ENCODE results near the gene NEDD9.

Gene NEDD9

GRCh38 chr6:11196511-11197174 is 35.8 kb downstream of the NEDD9 start:
- Mint-ChIP-seq H3K4me3 (no peak overlapping the region), H3K27ac (ENCODE audit: low read depth) (no peak overlapping the region), H3K9me3 (no peaks in the 10 kb centered on the region), H3K27me3 (no peaks in the 10 kb centered on the region), H3K4me1 (peaks cover 41% of the 10 kb centered on the region), H3K36me3 (ENCODE audit: insufficient read depth) (peaks cover 38% of the 10 kb centered on the region)
- ATAC-seq (replicated peaks; ENCODE audit: extremely low read depth, poor library complexity, severe bottlenecking): no peak
- no peak for DNase-seq (ENCODE audit: low spot score in 2 of 2)

GRCh38 chr6:11194356-11195218 is 37.9 kb downstream of the NEDD9 start:
- no peak overlapping the region for H3K4me3 Mint-ChIP-seq
- peaks cover 23% of the 10 kb centered on the region for H3K4me1 Mint-ChIP-seq
- no peaks in the 10 kb centered on the region for H3K27me3 Mint-ChIP-seq
- ATAC-seq (replicated peaks; ENCODE audit: extremely low read depth, poor library complexity, severe bottlenecking) (no peak), DNase-seq (ENCODE audit: low spot score in 2 of 2) (no peak)
- H3K9me3 Mint-ChIP-seq: no peaks in the 10 kb centered on the region
- no peak overlapping the region for H3K27ac Mint-ChIP-seq (ENCODE audit: low read depth)
- H3K36me3 Mint-ChIP-seq (ENCODE audit: insufficient read depth): peaks cover 43% of the 10 kb centered on the region

- H3K9me3 Mint-ChIP-seq: no peaks in the 10 kb centered on the region
- H3K4me3 Mint-ChIP-seq: no peak overlapping the region
- DNase-seq (ENCODE audit: low spot score in 2 of 2): no peak
- no peaks in the 10 kb centered on the region for H3K27me3 Mint-ChIP-seq
- ATAC-seq (replicated peaks; ENCODE audit: extremely low read depth, poor library complexity, severe bottlenecking): no peak
- H3K27ac Mint-ChIP-seq (ENCODE audit: low read depth): peak overlapping the region; percentile 72
- peaks cover 44% of the 10 kb centered on the region for H3K36me3 Mint-ChIP-seq (ENCODE audit: insufficient read depth)
- peaks cover 11% of the 10 kb centered on the region for H3K4me1 Mint-ChIP-seq
These were observed 39.0 kb downstream of the NEDD9 start for GRCh38 chr6:11193434-11193833.

- H3K9me3 Mint-ChIP-seq: no peaks in the 10 kb centered on the region
- H3K36me3 Mint-ChIP-seq (ENCODE audit: insufficient read depth): peaks cover 49% of the 10 kb centered on the region
- DNase-seq (ENCODE audit: low spot score in 2 of 2) (no peak), ATAC-seq (replicated peaks; ENCODE audit: extremely low read depth, poor library complexity, severe bottlenecking) (no peak)
- H3K27ac Mint-ChIP-seq (ENCODE audit: low read depth): no peak overlapping the region
- no peaks in the 10 kb centered on the region for H3K27me3 Mint-ChIP-seq
- H3K4me1 Mint-ChIP-seq: peaks cover 5% of the 10 kb centered on the region
- H3K4me3 Mint-ChIP-seq: no peak overlapping the region
These were observed 40.3 kb downstream of the NEDD9 start for GRCh38 chr6:11192167-11192566.

- ATAC-seq (replicated peaks; ENCODE audit: extremely low read depth, poor library complexity, severe bottlenecking) (no peak), DNase-seq (ENCODE audit: low spot score in 2 of 2) (no peak)
- no peaks in the 10 kb centered on the region for H3K4me1 Mint-ChIP-seq
- H3K27me3 Mint-ChIP-seq: no peaks in the 10 kb centered on the region
- peak overlapping the region; percentile 62 for H3K27ac Mint-ChIP-seq (ENCODE audit: low read depth)
- no peaks in the 10 kb centered on the region for H3K9me3 Mint-ChIP-seq
- no peak overlapping the region for H3K4me3 Mint-ChIP-seq
- peaks cover 53% of the 10 kb centered on the region for H3K36me3 Mint-ChIP-seq (ENCODE audit: insufficient read depth)
These were observed 41.7 kb downstream of the NEDD9 start for GRCh38 chr6:11190625-11191245.

GRCh38 chr6:11189865-11190624 is 42.4 kb downstream of the NEDD9 start:
- Mint-ChIP-seq H3K4me3 (no peak overlapping the region), H3K36me3 (ENCODE audit: insufficient read depth) (peaks cover 59% of the 10 kb centered on the region), H3K27ac (ENCODE audit: low read depth) (no peak overlapping the region), H3K27me3 (no peaks in the 10 kb centered on the region), H3K9me3 (no peaks in the 10 kb centered on the region), H3K4me1 (no peaks in the 10 kb centered on the region)
- no peak for ATAC-seq (replicated peaks; ENCODE audit: extremely low read depth, poor library complexity, severe bottlenecking)
- no peak for DNase-seq (ENCODE audit: low spot score in 2 of 2)

GRCh38 chr6:11188161-11188915 is 44.1 kb downstream of the NEDD9 start:
- Mint-ChIP-seq H3K36me3 (ENCODE audit: insufficient read depth) (peaks cover 62% of the 10 kb centered on the region), H3K27me3 (no peaks in the 10 kb centered on the region), H3K4me1 (no peaks in the 10 kb centered on the region), H3K4me3 (no peak overlapping the region), H3K9me3 (no peaks in the 10 kb centered on the region), H3K27ac (ENCODE audit: low read depth) (peak overlapping the region; percentile 10)
- DNase-seq (ENCODE audit: low spot score in 2 of 2) (no peak), ATAC-seq (replicated peaks; ENCODE audit: extremely low read depth, poor library complexity, severe bottlenecking) (no peak)

GRCh38 chr6:11187301-11187700 is 45.2 kb downstream of the NEDD9 start:
- DNase-seq (ENCODE audit: low spot score in 2 of 2): no peak
- no peak for ATAC-seq (replicated peaks; ENCODE audit: extremely low read depth, poor library complexity, severe bottlenecking)
- Mint-ChIP-seq H3K36me3 (ENCODE audit: insufficient read depth) (peaks cover 55% of the 10 kb centered on the region), H3K27ac (ENCODE audit: low read depth) (no peak overlapping the region), H3K9me3 (no peaks in the 10 kb centered on the region), H3K4me1 (no peaks in the 10 kb centered on the region), H3K4me3 (no peak overlapping the region), H3K27me3 (no peaks in the 10 kb centered on the region)

- Mint-ChIP-seq H3K27ac (ENCODE audit: low read depth) (no peak overlapping the region), H3K9me3 (no peaks in the 10 kb centered on the region), H3K4me1 (no peaks in the 10 kb centered on the region), H3K27me3 (no peaks in the 10 kb centered on the region), H3K36me3 (ENCODE audit: insufficient read depth) (peaks cover 45% of the 10 kb centered on the region), H3K4me3 (no peak overlapping the region)
- ATAC-seq (replicated peaks; ENCODE audit: extremely low read depth, poor library complexity, severe bottlenecking) (no peak), DNase-seq (ENCODE audit: low spot score in 2 of 2) (no peak)
These were observed 47.1 kb downstream of the NEDD9 start for GRCh38 chr6:11185204-11185842.

GRCh38 chr6:11183761-11184362 is 48.6 kb downstream of the NEDD9 start:
- no peak overlapping the region for H3K4me3 Mint-ChIP-seq

GRCh38 chr6:11181478-11182136 is 50.9 kb downstream of the NEDD9 start:
- H3K27me3 Mint-ChIP-seq: no peaks in the 10 kb centered on the region
- DNase-seq (ENCODE audit: low spot score in 2 of 2) (no peak), ATAC-seq (replicated peaks; ENCODE audit: extremely low read depth, poor library complexity, severe bottlenecking) (no peak)
- H3K4me1 Mint-ChIP-seq: no peaks in the 10 kb centered on the region
- H3K9me3 Mint-ChIP-seq: no peaks in the 10 kb centered on the region
- H3K36me3 Mint-ChIP-seq (ENCODE audit: insufficient read depth): peaks cover 25% of the 10 kb centered on the region
- no peak overlapping the region for H3K4me3 Mint-ChIP-seq
- H3K27ac Mint-ChIP-seq (ENCODE audit: low read depth): peak overlapping the region; percentile 13

More at GRCh38 chr6:11183761-11184362, 48.6 kb downstream of the NEDD9 start:
- Mint-ChIP-seq H3K4me1 (no peaks in the 10 kb centered on the region), H3K9me3 (no peaks in the 10 kb centered on the region), H3K27ac (ENCODE audit: low read depth) (no peak overlapping the region), H3K27me3 (no peaks in the 10 kb centered on the region), H3K36me3 (ENCODE audit: insufficient read depth) (peaks cover 37% of the 10 kb centered on the region)
- DNase-seq (ENCODE audit: low spot score in 2 of 2) (no peak), ATAC-seq (replicated peaks; ENCODE audit: extremely low read depth, poor library complexity, severe bottlenecking) (no peak)

Measured in central memory CD8-positive, alpha-beta T cell (primary cell).